OCI-LY7 (cell line): ENCODE data around the gene TBC1D3H. TPM values are rescaled to one million over a fixed set of nuclear protein-coding genes. Genes with fewer than 3 reads are reported as not detected.
A peak's percentile ranks its signal among the peaks of the same experiment; 100 is the strongest.
"Not testable (repeated sequence)": the region's sequence is repeated elsewhere in the genome, so short reads cannot be mapped to it uniquely, and the experiment has no call there.

Experiments used
- Bru-seq: library from RNA; stranded (reverse); fragments of 400-500 nt; gene quantifications from one replicate; lab custom pipeline; 2021; lab: Mats Ljungman, UMichigan
- BruChase-seq, 2 experiments: library from RNA; stranded (reverse); fragments of 400-500 nt; gene quantifications; one replicate each; lab custom pipeline; 2021; lab: Mats Ljungman, UMichigan
- BruUV-seq: library from RNA; stranded (reverse); fragments of 400-500 nt; replicated peaks from 2 replicates; lab custom pipeline; 2021; lab: Mats Ljungman, UMichigan
- CTCF ChIA-PET: fragments of 300-600 bp; sonication (Branson Sonifier 250); formaldehyde crosslinking; loops from one replicate; lab custom pipeline; 2022; ENCODE audit warnings: antibody characterized with exemption; ENCODE audit not compliant: unreplicated experiment; lab: Charles Lee
- POLR2A ChIA-PET: fragments of 300-600 bp; sonication (Branson Sonifier 250); formaldehyde crosslinking; loops from one replicate; lab custom pipeline; 2022; ENCODE audit warnings: antibody characterized with exemption; lab: Charles Lee
- DNase-seq: peaks from one replicate; pipeline ENCODE4 v3.0.0-alpha.2; 2015; ENCODE audit warnings: low spot score
- H2AFZ ChIP-seq: fragments of 200-600 bp; sonication (generic), shearing (Covaris generic); 2 replicates; pipeline ENCODE4 v1.6.1; 2014; ENCODE audit warnings: mild to moderate bottlenecking, antibody characterized with exemption, low read length, moderate library complexity
- H3K27ac ChIP-seq: fragments of 200-600 bp; sonication (generic); 2 replicates; pipeline ENCODE4 v1.5.1; 2014; ENCODE audit warnings: mixed run types, low read depth, mild to moderate bottlenecking, moderate library complexity, low read length, inconsistent platforms; ENCODE audit not compliant: poor library complexity, severe bottlenecking
- H3K36me3 ChIP-seq: fragments of 200-600 bp; sonication (generic); 2 replicates; pipeline ENCODE4 v1.6.1; 2014; ENCODE audit warnings: mild to moderate bottlenecking, antibody characterized with exemption, low read length, moderate library complexity, mixed read lengths; ENCODE audit not compliant: insufficient read depth
- H3K4me1 ChIP-seq: fragments of 200-600 bp; sonication (generic); 2 replicates; pipeline ENCODE4 v1.5.1; 2014; ENCODE audit warnings: mild to moderate bottlenecking, low read length; ENCODE audit not compliant: insufficient read depth, poor library complexity, severe bottlenecking
- H3K4me2 ChIP-seq: fragments of 200-600 bp; sonication (generic); 2 replicates; pipeline ENCODE4 v1.6.1; 2014; ENCODE audit warnings: mild to moderate bottlenecking, low read length
- H3K4me3 ChIP-seq: fragments of 200-600 bp; sonication (generic); 2 replicates; pipeline ENCODE4 v1.5.1; 2014; ENCODE audit warnings: mild to moderate bottlenecking, low read depth, low read length; ENCODE audit not compliant: poor library complexity, severe bottlenecking
- H3K79me2 ChIP-seq: fragments of 200-600 bp; sonication (generic); 2 replicates; pipeline ENCODE4 v1.6.1; 2016; ENCODE audit warnings: low read depth, mild to moderate bottlenecking, low read length, moderate library complexity, mixed read lengths; ENCODE audit not compliant: insufficient read depth
- H3K9me2 ChIP-seq: fragments of 200-600 bp; sonication (generic); 2 replicates; pipeline ENCODE4 v1.6.1; 2016; ENCODE audit warnings: mild to moderate bottlenecking, low read length, mixed read lengths; ENCODE audit not compliant: insufficient read depth
- H3K9me3 ChIP-seq: fragments of 200-600 bp; sonication (generic); 2 replicates; pipeline ENCODE4 v1.6.1; 2014; ENCODE audit warnings: mild to moderate bottlenecking, mixed run types, low read length, mixed read lengths
- H4K20me1 ChIP-seq: fragments of 200-600 bp; sonication (generic); 2 replicates; pipeline ENCODE4 v1.6.1; 2014; ENCODE audit warnings: mild to moderate bottlenecking, antibody characterized with exemption, low read length, moderate library complexity, mixed read lengths; ENCODE audit not compliant: insufficient read depth
- intact Hi-C: fragments of 100-400 bp; cut with micrococcal nuclease; formaldehyde crosslinking; loops from one replicate; pipeline ENCODE4 v1.10.0; 2022; ENCODE audit not compliant: unreplicated experiment
- long read RNA-seq: library from polyadenylated mRNA; stranded (forward); transcript quantifications from one replicate; pipeline ENCODE4 v2.0.0, GENCODE V29; 2022
- total RNA-seq, 2 experiments: library from RNA; depleted of rRNA in 1 of 2; stranded (reverse); fragments of >200 nt in 1 of 2; shearing (Covaris generic) in 1 of 2; gene quantifications; 2 replicates each; pipeline ENCODE4 v1.2.3, GENCODE V29; 2014 to 2022

TBC1D3H gene
- not detected in 2 replicates for total RNA-seq (2014; rRNA removed; shearing (Covaris generic))
- not detected in 2 replicates for total RNA-seq (2022)
- not detected for Bru-seq, nascent RNA
- not detected for BruChase-seq, experiment 1, labeled RNA remaining after a 6-hour chase
- BruChase-seq, experiment 2, labeled RNA remaining after a 2-hour chase = not detected
- long read RNA-seq = 0 reads

DNA sequence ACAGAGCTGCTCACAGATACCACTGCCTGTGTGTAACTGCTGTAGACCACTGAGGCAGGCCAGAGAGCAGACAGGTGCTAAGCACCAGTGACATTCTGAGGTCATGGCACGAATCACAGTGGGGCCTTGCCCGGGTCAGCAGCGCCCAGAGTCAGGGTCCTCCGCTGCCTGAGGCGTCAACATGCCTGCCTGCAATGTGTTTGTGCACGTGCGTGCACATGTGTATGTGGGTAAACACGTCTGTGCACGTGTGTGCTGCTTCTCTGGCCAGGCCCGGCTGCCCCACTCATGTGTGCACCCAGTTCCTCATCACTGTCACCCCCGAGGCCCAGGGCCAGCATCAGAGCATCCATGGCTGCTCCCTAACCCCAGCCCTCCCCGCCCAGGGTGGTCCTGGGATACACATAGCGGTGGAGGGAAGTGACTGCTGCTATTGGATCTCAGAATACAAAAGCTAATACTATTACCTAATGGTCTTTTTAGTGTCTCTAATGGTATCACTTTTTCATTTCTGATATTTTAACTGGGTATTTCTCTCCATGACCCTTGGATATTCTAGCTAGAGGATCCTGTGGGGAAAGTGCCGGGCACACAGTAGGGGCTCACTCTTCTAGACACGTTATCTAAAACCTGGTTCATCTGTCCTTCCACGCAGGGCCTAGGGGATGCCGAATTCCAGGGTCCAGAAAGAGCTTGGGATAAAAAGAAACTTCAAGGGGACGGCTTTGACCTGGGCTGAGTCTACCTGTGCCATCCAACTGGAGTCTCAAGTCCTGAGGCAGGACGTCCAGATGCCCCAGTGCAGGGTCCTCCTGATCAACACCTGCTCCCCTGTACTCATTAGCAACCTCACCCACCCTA is at the start of gene TBC1D3H:
Gene TBC1D3H, minus strand, starts transcription at position 51 of the 861 bp plus-strand sequence. CDS start 1,540 bp downstream, outside the sequence.
- BruUV-seq, intact Hi-C loops, CTCF ChIA-PET, H3K9me3 ChIP-seq, H4K20me1 ChIP-seq, H3K4me2 ChIP-seq, H3K36me3 ChIP-seq, H3K4me1 ChIP-seq, H2AFZ ChIP-seq, H3K79me2 ChIP-seq, POLR2A ChIA-PET, H3K27ac ChIP-seq, H3K9me2 ChIP-seq, H3K4me3 ChIP-seq: not testable (repeated sequence)
- DNase-seq = peak; percentile 0

DNA sequence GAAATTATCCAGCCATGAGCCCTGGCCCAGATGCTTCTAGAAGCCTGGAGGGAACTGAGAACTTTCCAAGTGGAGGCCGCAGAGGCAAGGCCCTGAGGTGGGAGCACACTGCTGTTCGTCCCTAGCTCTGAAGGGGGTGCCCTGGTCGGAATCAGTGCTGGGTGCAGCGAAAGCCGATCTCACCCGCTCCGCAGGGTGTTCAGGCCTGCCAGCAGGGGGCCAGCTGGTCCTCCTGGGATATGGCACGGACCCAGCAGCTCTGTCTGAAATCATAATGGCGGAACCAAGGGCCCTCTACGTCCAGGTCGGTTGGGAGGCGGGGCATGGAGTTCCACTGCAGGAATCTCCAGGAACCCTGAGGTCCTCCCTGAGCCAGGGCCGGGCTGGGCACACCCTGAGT is 40.7 kb upstream of the TBC1D3H start:
- H2AFZ ChIP-seq, H3K4me2 ChIP-seq, H3K27ac ChIP-seq, intact Hi-C loops, H3K36me3 ChIP-seq, H3K9me2 ChIP-seq, H3K79me2 ChIP-seq, DNase-seq, H4K20me1 ChIP-seq, H3K4me1 ChIP-seq, H3K9me3 ChIP-seq, CTCF ChIA-PET, BruUV-seq, POLR2A ChIA-PET, H3K4me3 ChIP-seq: not testable (repeated sequence)

DNA sequence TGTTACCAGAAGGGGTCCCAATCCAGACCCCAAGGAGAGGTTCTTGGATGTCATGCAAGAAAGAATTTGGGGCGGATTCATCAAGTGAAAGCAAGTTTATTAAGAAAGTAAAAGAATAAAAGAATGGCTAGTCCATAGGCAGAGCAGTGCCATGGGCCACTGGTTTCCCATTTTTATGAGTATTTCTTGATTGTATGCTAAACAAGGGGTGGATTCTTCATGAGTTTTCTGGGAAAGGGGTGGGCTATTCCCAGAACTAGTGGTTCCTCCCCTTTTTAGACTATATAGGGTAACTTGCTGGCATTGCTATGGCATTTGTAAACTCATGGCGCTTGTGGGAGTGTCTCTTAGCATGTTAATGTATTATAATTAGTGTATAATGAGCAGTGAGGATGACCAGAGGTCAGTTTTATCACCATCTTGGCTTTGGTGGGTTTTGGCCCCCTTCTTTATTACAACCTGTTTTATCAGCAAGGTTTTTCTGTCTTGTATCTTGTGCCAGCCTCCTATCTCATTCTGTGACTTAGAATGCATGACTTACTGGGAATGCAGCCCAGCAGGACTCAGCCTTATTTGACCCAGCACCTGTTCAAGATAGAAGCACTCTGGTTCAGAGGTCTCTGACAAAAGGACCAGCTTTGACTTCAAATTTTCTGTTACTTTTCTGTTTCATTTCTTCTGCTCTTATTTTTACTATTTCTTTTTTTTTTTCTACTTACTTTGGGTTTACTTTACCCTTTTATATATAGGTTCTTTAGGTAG is 27.1 kb upstream of the TBC1D3H start:
- H4K20me1 ChIP-seq, H3K4me1 ChIP-seq, DNase-seq: not testable (repeated sequence)

DNA sequence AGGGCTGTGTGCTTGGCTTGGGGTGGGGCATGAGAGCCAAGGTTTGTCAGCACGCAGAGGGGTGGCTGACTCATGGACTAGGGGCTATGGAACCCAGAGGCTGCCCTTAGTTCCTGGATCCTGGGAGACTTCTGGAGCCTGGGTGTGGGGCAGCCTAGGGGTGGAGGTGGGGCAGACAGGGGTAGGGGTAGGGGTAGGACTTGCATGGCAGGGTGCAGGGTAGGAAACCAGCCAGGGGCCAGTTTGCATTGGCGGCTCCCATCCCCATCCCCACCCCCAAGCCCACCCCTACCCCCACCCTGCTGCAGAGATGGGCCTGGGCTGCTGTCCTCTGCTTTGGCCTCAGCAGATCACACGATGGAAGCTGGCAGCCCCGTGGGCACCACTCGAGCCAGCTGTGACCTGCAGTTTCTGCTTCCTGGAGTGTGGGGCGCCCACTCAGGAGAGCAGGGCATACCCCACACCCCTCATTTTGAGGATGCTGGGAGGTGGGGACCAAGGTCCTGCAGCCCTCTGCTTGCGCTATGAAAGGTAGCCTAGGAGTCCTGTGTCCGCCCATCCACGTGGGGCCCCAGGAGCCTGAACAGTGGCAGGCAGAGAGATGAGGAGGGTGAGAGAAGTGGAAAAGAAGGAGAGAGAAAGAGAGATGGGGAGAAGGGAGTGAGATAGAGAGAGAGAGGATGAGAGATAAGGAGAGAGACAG is 2.9 kb upstream of the TBC1D3H start:
- H3K9me2 ChIP-seq, H3K36me3 ChIP-seq, BruUV-seq, H2AFZ ChIP-seq, CTCF ChIA-PET, intact Hi-C loops, H3K4me2 ChIP-seq, H4K20me1 ChIP-seq, DNase-seq, H3K4me3 ChIP-seq, POLR2A ChIA-PET, H3K4me1 ChIP-seq, H3K27ac ChIP-seq, H3K9me3 ChIP-seq, H3K79me2 ChIP-seq: not testable (repeated sequence)

More for the DNA sequence above, 27.1 kb upstream of the TBC1D3H start:
- H3K4me2 ChIP-seq, POLR2A ChIA-PET, H3K9me3 ChIP-seq, H3K36me3 ChIP-seq, H3K9me2 ChIP-seq, CTCF ChIA-PET, H3K27ac ChIP-seq, H3K79me2 ChIP-seq, BruUV-seq, H3K4me3 ChIP-seq, intact Hi-C loops, H2AFZ ChIP-seq: not testable (repeated sequence)

DNA sequence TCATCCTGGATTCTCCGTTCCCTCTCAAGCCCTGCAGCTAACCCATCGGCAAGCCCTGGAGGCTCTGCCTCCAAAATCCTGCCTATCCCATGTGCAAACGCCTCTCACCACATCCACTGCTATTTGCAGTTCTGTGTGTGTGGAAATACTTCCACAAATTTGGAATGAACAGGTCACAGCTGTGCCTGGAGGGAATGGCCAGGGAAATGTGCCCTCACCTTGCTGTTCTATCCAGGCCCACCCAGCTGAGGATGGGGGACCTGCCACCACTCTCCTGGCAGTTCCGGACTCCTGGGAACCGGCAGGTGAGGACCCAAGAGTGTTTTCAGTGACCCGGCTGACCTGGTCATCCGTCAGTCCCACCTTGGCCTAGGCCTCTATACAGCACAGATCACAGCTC is 12.3 kb downstream of the TBC1D3H start:
- H3K4me3 ChIP-seq, intact Hi-C loops, DNase-seq, H3K4me2 ChIP-seq, H2AFZ ChIP-seq, BruUV-seq, POLR2A ChIA-PET, H3K4me1 ChIP-seq, CTCF ChIA-PET, H3K36me3 ChIP-seq, H3K79me2 ChIP-seq, H3K9me3 ChIP-seq, H3K27ac ChIP-seq, H3K9me2 ChIP-seq, H4K20me1 ChIP-seq: not testable (repeated sequence)

DNA sequence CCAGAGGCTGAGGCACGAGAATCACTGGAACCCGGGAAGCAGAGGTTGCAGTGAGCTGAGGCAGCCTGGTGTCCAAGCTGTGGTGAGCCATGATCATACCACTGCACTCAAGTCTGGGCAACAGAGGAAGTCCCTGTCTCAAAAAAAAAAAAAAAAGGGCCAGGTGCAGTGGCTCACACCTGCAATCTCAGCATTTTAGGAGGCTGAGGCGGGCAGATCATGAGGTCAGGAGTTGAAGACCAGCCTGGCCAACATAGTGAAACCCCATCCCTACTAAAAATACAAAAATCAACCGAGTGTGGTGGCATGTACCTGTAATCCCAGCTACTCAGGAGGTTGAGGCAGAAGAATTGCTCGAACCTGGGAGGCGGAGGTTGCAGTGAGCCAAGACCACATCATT is 25.7 kb downstream of the TBC1D3H start:
- H3K4me3 ChIP-seq, H3K79me2 ChIP-seq, H4K20me1 ChIP-seq, H3K9me3 ChIP-seq, BruUV-seq, H2AFZ ChIP-seq, POLR2A ChIA-PET, H3K4me1 ChIP-seq, H3K36me3 ChIP-seq, H3K4me2 ChIP-seq, H3K27ac ChIP-seq, CTCF ChIA-PET, DNase-seq, intact Hi-C loops, H3K9me2 ChIP-seq: not testable (repeated sequence)
